NK-92 (cell line): ENCODE results near the gene GLT1D1.
"Not testable (repeated sequence)": the region's sequence is repeated elsewhere in the genome, so short reads cannot be mapped to it uniquely, and the experiment has no call there.

ENCODE experiments used
- DNase-seq: peaks from one replicate; lab custom pipeline; 2025; ENCODE audit not compliant: unreplicated experiment; lab: John Stamatoyannopoulos, UW

GLT1D1 gene

GRCh38 chr12:128852885-128853599 is at the start of gene GLT1D1:
TSS of gene GLT1D1 (plus strand) at chr12:128853478. CDS start at chr12:128853582, 104 bp downstream.
- no peak for DNase-seq

- DNase-seq = no peak
Measured at GRCh38 chr12:128803788-128804187, 49.5 kb upstream of the GLT1D1 start.

- DNase-seq = no peak
Measured at GRCh38 chr12:128804762-128805161, 48.5 kb upstream of the GLT1D1 start.

- not testable (repeated sequence) for DNase-seq
Measured at GRCh38 chr12:128805406-128805805, 47.9 kb upstream of the GLT1D1 start.

GRCh38 chr12:128806573-128806972 is 46.7 kb upstream of the GLT1D1 start:
- no peak for DNase-seq

- DNase-seq = no peak
Measured at GRCh38 chr12:128807161-128807724, 46.0 kb upstream of the GLT1D1 start.

GRCh38 chr12:128808651-128809050 is 44.6 kb upstream of the GLT1D1 start:
- no peak for DNase-seq

GRCh38 chr12:128810182-128811127 is 42.8 kb upstream of the GLT1D1 start:
- no peak for DNase-seq

- DNase-seq = no peak
Measured at GRCh38 chr12:128811806-128812205, 41.5 kb upstream of the GLT1D1 start.

- DNase-seq = no peak
Measured at GRCh38 chr12:128813392-128813791, 39.9 kb upstream of the GLT1D1 start.

GRCh38 chr12:128813883-128814282 is 39.4 kb upstream of the GLT1D1 start:
- DNase-seq = no peak

- no peak for DNase-seq
Measured at GRCh38 chr12:128814411-128815261, 38.6 kb upstream of the GLT1D1 start.

- no peak for DNase-seq
Measured at GRCh38 chr12:128815779-128816642, 37.3 kb upstream of the GLT1D1 start.

GRCh38 chr12:128816643-128816920 is 36.7 kb upstream of the GLT1D1 start:
- no peak for DNase-seq

GRCh38 chr12:128817111-128818015 is 35.9 kb upstream of the GLT1D1 start:
- no peak for DNase-seq

GRCh38 chr12:128818065-128819022 is 34.9 kb upstream of the GLT1D1 start:
- DNase-seq = no peak

GRCh38 chr12:128819293-128820144 is 33.8 kb upstream of the GLT1D1 start:
- no peak for DNase-seq
